ENCODE measurements around the gene TLR8.

Gene TLR8

GRCh38 chrX:12921886-12922598, 15.6 kb downstream of the TLR8 start:
- Histone ChIP-seq H3K9me3 (no peaks in the 10 kb centered on the region), H3K27me3 (no peaks in the 10 kb centered on the region), H3K4me1 (no peaks in the 10 kb centered on the region), H3K27ac (no peak overlapping the region), H3K4me3 (no peak overlapping the region), H3K36me3 (no peaks in the 10 kb centered on the region)
- no peak for DNase-seq
- intact Hi-C loops (cut with DNase I; ENCODE audit: low total_unique reads), result no loop called here
- TF ChIP-seq CTCF (IDR thresholded peaks at IDR 0.05), result no peak

- intact Hi-C loops (cut with DNase I; ENCODE audit: low total_unique reads), result no loop called here
- H3K27me3 ChIP-seq, result no peaks in the 10 kb centered on the region
- DNase-seq, result no peak
- no peaks in the 10 kb centered on the region for H3K4me1 ChIP-seq
- no peak overlapping the region for H3K4me3 ChIP-seq
- H3K36me3 ChIP-seq, result no peaks in the 10 kb centered on the region
- H3K9me3 ChIP-seq, result no peaks in the 10 kb centered on the region
- no peak for TF ChIP-seq CTCF (IDR thresholded peaks at IDR 0.05)
- no peak overlapping the region for H3K27ac ChIP-seq
These were observed 16.1 kb downstream of the TLR8 start for GRCh38 chrX:12922599-12922919.

GRCh38 chrX:12929701-12930100, 23.3 kb downstream of the TLR8 start:
- intact Hi-C loops (cut with DNase I; ENCODE audit: low total_unique reads), result no loop called here
- Histone ChIP-seq H3K36me3 (no peaks in the 10 kb centered on the region), H3K27me3 (no peaks in the 10 kb centered on the region), H3K4me3 (no peak overlapping the region), H3K4me1 (no peaks in the 10 kb centered on the region), H3K27ac (no peak overlapping the region), H3K9me3 (no peaks in the 10 kb centered on the region)
- TF ChIP-seq CTCF (IDR thresholded peaks at IDR 0.05), result no peak
- DNase-seq, result no peak

- TF ChIP-seq CTCF (IDR thresholded peaks at IDR 0.05), result no peak
- intact Hi-C loops (cut with DNase I; ENCODE audit: low total_unique reads), result no loop called here
- DNase-seq, result no peak
- no peaks in the 10 kb centered on the region for H3K4me1 ChIP-seq
- H3K27me3 ChIP-seq, result no peaks in the 10 kb centered on the region
- no peak overlapping the region for H3K4me3 ChIP-seq
- no peak overlapping the region for H3K27ac ChIP-seq
- H3K36me3 ChIP-seq, result no peaks in the 10 kb centered on the region
- no peaks in the 10 kb centered on the region for H3K9me3 ChIP-seq
These were observed 23.7 kb downstream of the TLR8 start for GRCh38 chrX:12930150-12930549.

- intact Hi-C loops (cut with DNase I; ENCODE audit: low total_unique reads), result no loop called here
- TF ChIP-seq CTCF (IDR thresholded peaks at IDR 0.05), result no peak
- DNase-seq, result no peak
- H3K9me3 ChIP-seq, result no peaks in the 10 kb centered on the region
- H3K27me3 ChIP-seq, result no peaks in the 10 kb centered on the region
- H3K4me1 ChIP-seq, result no peaks in the 10 kb centered on the region
- H3K4me3 ChIP-seq, result no peak overlapping the region
- H3K36me3 ChIP-seq, result no peaks in the 10 kb centered on the region
- H3K27ac ChIP-seq, result no peak overlapping the region
These were observed 25.8 kb downstream of the TLR8 start for GRCh38 chrX:12932244-12932643.

- H3K27me3 ChIP-seq, result no peaks in the 10 kb centered on the region
- no peak overlapping the region for H3K27ac ChIP-seq
- no peaks in the 10 kb centered on the region for H3K36me3 ChIP-seq
- H3K4me3 ChIP-seq, result no peak overlapping the region
- intact Hi-C loops (cut with DNase I; ENCODE audit: low total_unique reads), result no loop called here
- no peaks in the 10 kb centered on the region for H3K4me1 ChIP-seq
- DNase-seq, result no peak
- H3K9me3 ChIP-seq, result no peaks in the 10 kb centered on the region
- no peak for TF ChIP-seq CTCF (IDR thresholded peaks at IDR 0.05)
These were observed 28.4 kb downstream of the TLR8 start for GRCh38 chrX:12934850-12935249.
